ENCODE data around the gene OVCH2.

- no peak for TF ChIP-seq POLR2AphosphoS5 (IDR thresholded peaks at IDR 0.05; ENCODE audit: borderline replicate concordance, low read depth, low read length)
- no peak for TF ChIP-seq EZH2 (IDR thresholded peaks at IDR 0.05)
Measured at GRCh38 chr11:7665473-7666291, 40.6 kb downstream of the OVCH2 start.

Measured in SK-N-MC (cell line).